Breast epithelium (tissue), 4 donors: ENCODE measurements around the gene CYP2W1. TPM values are rescaled to one million over a fixed set of nuclear protein-coding genes. Genes with fewer than 3 reads are reported as not detected.
"Not testable (repeated sequence)": the region's sequence is repeated elsewhere in the genome, so short reads cannot be mapped to it uniquely, and the experiment has no call there.

ENCODE experiments used
- DNase-seq, 2 donors: peaks; one replicate each; pipeline ENCODE4 v3.0.0-alpha.2; 2019; ENCODE audit warnings: low spot score in 2 of 2
- H3K27ac ChIP-seq, 2 donors: fragments of 200-600 bp; sonication (generic) in 1 of 2; one replicate each; pipeline ENCODE4 v1.5.1; 2016 to 2019; ENCODE audit warnings: mild to moderate bottlenecking in 1 of 2
- H3K27me3 ChIP-seq, 2 donors: fragments of 200-600 bp; sonication (generic) in 1 of 2; one replicate each; pipeline versions ENCODE4 v1.5.1 to v1.6.0; 2017 to 2019; ENCODE audit warnings: control low read depth in 1 of 2, mild to moderate bottlenecking in 1 of 2
- H3K36me3 ChIP-seq: fragments of 200-600 bp; one replicate; pipeline ENCODE4 v1.5.1; 2019
- H3K4me1 ChIP-seq, 2 donors: fragments of 200-600 bp; sonication (generic); one replicate each; pipeline ENCODE4 v1.5.1; 2016 to 2019; ENCODE audit warnings: control low read depth in 1 of 2
- H3K4me3 ChIP-seq, 3 donors: fragments of 200-600 bp; sonication (generic); 1 replicate in 2 of 3; 2 replicates in 1 of 3; pipeline ENCODE4 v1.5.1; 2016 to 2019; ENCODE audit warnings: mild to moderate bottlenecking in 3 of 3, moderate library complexity in 2 of 3
- H3K9me3 ChIP-seq, 2 donors: fragments of 200-600 bp; sonication (generic) in 1 of 2; one replicate each; pipeline ENCODE4 v1.5.1; 2016 to 2019; ENCODE audit warnings: control low read depth in 1 of 2
- POLR2A ChIP-seq: fragments of 450-650 bp; IDR thresholded peaks from one replicate; pipeline ENCODE4 v1.6.1; 2016; ENCODE audit warnings: antibody characterized with exemption, mild to moderate bottlenecking, moderate library complexity
- POLR2AphosphoS5 ChIP-seq, 3 donors: sonication (generic); formaldehyde crosslinking; IDR thresholded peaks; one replicate each; pipeline ENCODE4 v1.6.1; 2017; ENCODE audit warnings: antibody characterized with exemption in 3 of 3
- intact Hi-C: fragments of 100-400 bp; cut with DNase I; formaldehyde crosslinking; loops from one replicate; pipeline ENCODE4 v1.15.1; 2023; ENCODE audit warnings: low total_unique reads
- total RNA-seq, 3 donors: library from RNA; depleted of rRNA; stranded (reverse); fragments of >200 nt; gene quantifications; one replicate each; pipeline ENCODE4 v1.1.0, GENCODE V29; 2016
- TF ChIP-seq, protein P1 (sequence below), 3 donors: fragments of 450-650 bp; IDR thresholded peaks; one replicate each; pipeline ENCODE4 v1.5.1; 2016 to 2017; ENCODE audit warnings: antibody characterized with exemption in 3 of 3, mild to moderate bottlenecking in 3 of 3, moderate library complexity in 3 of 3

Gene CYP2W1
- total RNA-seq, 3 donors from 2014 or later, result not detected

DNA sequence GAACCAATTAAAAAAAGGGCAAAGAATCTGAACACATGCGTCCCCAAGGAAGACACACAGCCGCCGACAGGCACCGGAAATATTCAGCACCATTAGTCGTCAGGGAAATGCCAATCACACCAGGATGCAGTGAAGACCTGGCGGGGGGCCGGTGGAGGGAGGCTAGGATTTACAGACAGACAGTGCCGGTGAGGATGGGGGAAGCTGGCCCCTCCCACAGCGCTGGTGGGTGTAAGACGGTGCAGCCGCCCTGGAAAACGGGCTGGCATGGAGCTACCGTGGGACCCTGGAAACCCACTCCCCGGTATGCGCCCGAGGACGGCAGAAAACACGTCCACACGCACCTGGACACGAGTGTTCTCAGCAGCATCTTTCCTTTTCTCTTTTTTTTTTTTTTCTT lies 23.7 kb upstream of the CYP2W1 start:
- Histone ChIP-seq H3K4me3 (no peak overlapping the region), H3K4me1 (peaks cover 0 to 10% of the 10 kb centered on the region in 2 donors), H3K27me3 (peaks cover 0 to 22% of the 10 kb centered on the region in 2 donors), H3K9me3 (peaks cover 0 to 4% of the 10 kb centered on the region in 2 donors), H3K27ac (no peak overlapping the region), H3K36me3 (no peaks in the 10 kb centered on the region)
- TF ChIP-seq, protein P1, sequence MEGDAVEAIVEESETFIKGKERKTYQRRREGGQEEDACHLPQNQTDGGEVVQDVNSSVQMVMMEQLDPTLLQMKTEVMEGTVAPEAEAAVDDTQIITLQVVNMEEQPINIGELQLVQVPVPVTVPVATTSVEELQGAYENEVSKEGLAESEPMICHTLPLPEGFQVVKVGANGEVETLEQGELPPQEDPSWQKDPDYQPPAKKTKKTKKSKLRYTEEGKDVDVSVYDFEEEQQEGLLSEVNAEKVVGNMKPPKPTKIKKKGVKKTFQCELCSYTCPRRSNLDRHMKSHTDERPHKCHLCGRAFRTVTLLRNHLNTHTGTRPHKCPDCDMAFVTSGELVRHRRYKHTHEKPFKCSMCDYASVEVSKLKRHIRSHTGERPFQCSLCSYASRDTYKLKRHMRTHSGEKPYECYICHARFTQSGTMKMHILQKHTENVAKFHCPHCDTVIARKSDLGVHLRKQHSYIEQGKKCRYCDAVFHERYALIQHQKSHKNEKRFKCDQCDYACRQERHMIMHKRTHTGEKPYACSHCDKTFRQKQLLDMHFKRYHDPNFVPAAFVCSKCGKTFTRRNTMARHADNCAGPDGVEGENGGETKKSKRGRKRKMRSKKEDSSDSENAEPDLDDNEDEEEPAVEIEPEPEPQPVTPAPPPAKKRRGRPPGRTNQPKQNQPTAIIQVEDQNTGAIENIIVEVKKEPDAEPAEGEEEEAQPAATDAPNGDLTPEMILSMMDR (IDR thresholded peaks at IDR 0.05), result no peak
- TF ChIP-seq POLR2A (no peak), POLR2AphosphoS5 (IDR thresholded peaks at IDR 0.05) (no peak)
- intact Hi-C loops, result no loop called here
- DNase-seq, result no peak

DNA sequence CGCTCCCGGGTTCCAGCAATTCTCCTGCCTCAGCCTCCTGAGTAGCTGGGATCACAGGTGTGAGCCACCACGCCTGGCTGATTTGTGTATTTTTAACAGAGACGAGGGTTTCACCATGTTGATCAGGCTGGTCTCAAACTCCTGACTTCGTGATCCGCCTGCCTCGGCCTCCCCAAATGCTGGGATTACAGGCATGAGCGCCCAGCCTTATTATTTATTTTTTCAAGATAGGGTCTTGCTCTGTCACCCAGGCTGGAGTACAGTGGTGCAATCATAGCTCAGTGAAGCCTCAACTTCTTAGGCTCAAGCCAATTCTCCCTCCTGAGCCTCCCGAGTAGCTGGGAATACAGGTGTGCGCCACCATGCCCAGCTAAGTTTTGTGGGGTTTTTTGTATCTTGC lies 23.2 kb upstream of the CYP2W1 start:
- peaks cover 0 to 10% of the 10 kb centered on the region in 2 donors for H3K4me1 ChIP-seq
- DNase-seq, intact Hi-C loops: not testable (repeated sequence)

DNA sequence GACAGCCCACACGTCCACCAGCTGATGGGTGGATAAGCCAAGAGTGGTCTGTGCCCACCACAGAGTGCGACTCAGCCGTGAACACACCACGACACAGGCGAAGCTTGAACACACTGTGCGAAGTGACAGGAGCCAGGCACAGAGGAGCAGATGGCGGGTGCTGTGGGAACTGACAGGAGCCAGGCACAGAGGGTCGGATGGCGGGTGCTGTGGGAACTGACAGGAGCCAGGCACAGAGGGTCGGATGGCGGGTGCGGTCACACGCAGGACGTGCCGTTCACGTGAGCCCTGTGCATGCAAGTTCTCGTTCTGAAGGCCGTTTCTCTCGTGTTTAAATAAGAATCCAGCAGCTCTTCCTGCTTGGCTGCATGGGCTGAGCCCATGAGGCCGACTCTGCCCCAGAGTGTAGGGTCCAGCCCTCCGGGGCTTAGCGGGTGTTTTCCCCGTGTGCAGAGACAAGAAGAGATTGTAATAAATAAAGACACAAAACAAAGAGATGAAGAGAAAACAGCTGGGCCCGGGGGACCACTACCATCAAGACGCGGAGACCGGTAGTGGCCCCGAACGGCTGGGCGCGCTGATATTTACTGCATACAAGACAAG lies 22.6 kb upstream of the CYP2W1 start:
- no peak for DNase-seq
- peaks cover 0 to 4% of the 10 kb centered on the region in 2 donors for H3K9me3 ChIP-seq
- TF ChIP-seq POLR2A (no peak), POLR2AphosphoS5 (IDR thresholded peaks at IDR 0.05) (no peak)
- TF ChIP-seq, protein P1 (IDR thresholded peaks at IDR 0.05), result no peak
- peaks cover 0 to 22% of the 10 kb centered on the region in 2 donors for H3K27me3 ChIP-seq
- intact Hi-C loops, result no loop called here
- H3K27ac ChIP-seq, result no peak overlapping the region
- no peak overlapping the region for H3K4me3 ChIP-seq
- H3K36me3 ChIP-seq, result no peaks in the 10 kb centered on the region
- peaks cover 0 to 10% of the 10 kb centered on the region in 2 donors for H3K4me1 ChIP-seq

More for the DNA sequence above, 23.2 kb upstream of the CYP2W1 start:
- H3K36me3 ChIP-seq, H3K27ac ChIP-seq, H3K4me3 ChIP-seq, H3K9me3 ChIP-seq: not testable (repeated sequence)
- peaks cover 0 to 22% of the 10 kb centered on the region in 2 donors for H3K27me3 ChIP-seq

DNA sequence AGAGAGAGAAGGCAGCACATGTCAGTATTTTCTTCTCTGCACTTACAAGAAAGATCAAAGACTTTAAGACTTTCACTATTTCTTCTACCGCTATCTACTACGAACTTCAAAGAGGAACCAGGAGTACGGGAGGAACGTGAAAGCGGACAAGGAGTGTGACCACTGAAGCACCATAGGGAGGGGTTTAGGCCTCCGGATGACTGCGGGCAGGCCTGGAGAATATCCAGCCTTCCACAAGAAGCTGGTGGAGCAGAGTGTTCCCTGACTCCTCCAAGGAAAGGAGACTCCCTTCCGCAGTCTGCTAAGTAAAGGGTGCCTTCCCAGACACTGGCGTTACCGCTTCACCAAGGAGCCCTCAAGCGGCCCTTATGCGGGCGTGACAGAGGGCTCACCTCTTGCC lies 22.0 kb upstream of the CYP2W1 start:
- H3K36me3 ChIP-seq, DNase-seq, H3K27ac ChIP-seq, H3K4me3 ChIP-seq, intact Hi-C loops, H3K9me3 ChIP-seq: not testable (repeated sequence)
- H3K4me1 ChIP-seq, result peaks cover 0 to 10% of the 10 kb centered on the region in 2 donors
- H3K27me3 ChIP-seq, result peaks cover 0 to 22% of the 10 kb centered on the region in 2 donors

DNA sequence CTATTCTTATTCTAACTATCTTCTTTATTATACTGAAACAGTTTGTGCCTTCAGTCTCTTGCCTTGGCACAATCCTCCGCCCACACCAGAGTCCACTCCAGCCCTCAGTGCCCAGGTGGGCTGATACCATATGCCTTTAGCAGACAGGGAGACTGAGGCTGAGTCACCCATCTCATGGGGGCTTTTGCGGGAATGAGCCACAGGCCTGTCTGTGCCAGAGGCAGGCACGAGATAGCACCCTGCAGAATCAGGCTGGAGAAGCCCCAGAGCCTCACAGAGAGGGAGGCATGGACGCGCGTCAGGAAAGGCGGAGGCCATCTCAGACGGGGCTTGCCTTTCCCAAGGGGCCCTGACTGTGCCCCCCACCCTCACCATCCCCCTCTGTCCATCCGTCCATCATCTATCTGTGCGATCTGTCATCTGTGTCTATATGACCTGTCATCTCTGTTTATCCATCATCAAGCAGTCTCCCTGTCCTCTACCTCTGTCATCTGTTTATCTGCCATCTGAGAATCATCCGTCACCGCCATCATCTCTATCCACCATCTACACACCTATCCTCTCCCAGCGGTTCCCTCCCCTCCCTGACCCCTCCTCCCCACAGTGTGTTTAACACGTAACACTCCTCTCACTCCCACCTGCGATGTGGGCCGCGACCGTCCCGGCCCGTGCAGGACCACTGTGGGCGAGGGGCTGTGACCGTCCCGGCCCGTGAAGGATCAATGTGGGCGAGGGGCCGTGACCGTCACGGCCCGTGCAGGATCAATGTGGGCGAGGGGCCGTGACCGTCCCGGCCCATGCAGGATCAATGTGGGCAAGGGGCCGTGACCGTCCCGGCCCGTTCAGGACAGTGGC lies 21.2 kb upstream of the CYP2W1 start:
- TF ChIP-seq POLR2A (no peak), POLR2AphosphoS5 (IDR thresholded peaks at IDR 0.05) (no peak)
- TF ChIP-seq, protein P1 (IDR thresholded peaks at IDR 0.05), result no peak
- intact Hi-C loops, result no loop called here
- peaks cover 0 to 10% of the 10 kb centered on the region in 2 donors for H3K4me1 ChIP-seq
- DNase-seq, result peak in 1 of 2 donors; percentile 35
- H3K36me3 ChIP-seq, result no peaks in the 10 kb centered on the region
- H3K9me3 ChIP-seq, result peaks cover 0 to 4% of the 10 kb centered on the region in 2 donors
- no peak overlapping the region for H3K27ac ChIP-seq
- H3K4me3 ChIP-seq, result no peak overlapping the region
- H3K27me3 ChIP-seq, result peaks cover 0 to 22% of the 10 kb centered on the region in 2 donors
